KMS-11 (cell line): ENCODE data around the gene TMEM41A.

Experiments used
- H2AFZ ChIP-seq: fragments of 200-600 bp; sonication (generic); 2 replicates; pipeline ENCODE4 v1.6.1; 2016; ENCODE audit warnings: antibody characterized with exemption, mixed run types, low read depth
- H3K27ac ChIP-seq: fragments of 200-600 bp; sonication (generic); 2 replicates; pipeline ENCODE4 v1.6.1; 2016; ENCODE audit warnings: mild to moderate bottlenecking, mixed run types
- H3K27me3 ChIP-seq: fragments of 200-600 bp; sonication (generic); 2 replicates; pipeline ENCODE4 v1.6.1; 2017; ENCODE audit warnings: mild to moderate bottlenecking, low read depth, mixed run types, moderate library complexity; ENCODE audit not compliant: insufficient read depth
- H3K36me3 ChIP-seq: fragments of 200-600 bp; sonication (generic); 2 replicates; pipeline ENCODE4 v1.6.1; 2017; ENCODE audit warnings: mild to moderate bottlenecking, mixed run types; ENCODE audit not compliant: insufficient read depth
- H3K4me1 ChIP-seq: fragments of 200-600 bp; sonication (generic); 2 replicates; pipeline ENCODE4 v1.6.1; 2016; ENCODE audit warnings: mild to moderate bottlenecking, low read depth, mixed run types; ENCODE audit not compliant: poor library complexity, severe bottlenecking
- H3K4me2 ChIP-seq: fragments of 200-600 bp; sonication (generic); 2 replicates; pipeline ENCODE4 v1.7.0; 2016; ENCODE audit warnings: mild to moderate bottlenecking, mixed run types
- H3K4me3 ChIP-seq: fragments of 200-600 bp; sonication (generic); IDR thresholded peaks from 2 replicates; pipeline ENCODE4 v1.6.1; 2017; ENCODE audit warnings: low read depth, low read length, mixed read lengths; ENCODE audit not compliant: insufficient read depth
- H3K79me2 ChIP-seq: fragments of 200-600 bp; sonication (generic); 2 replicates; pipeline ENCODE4 v1.6.1; 2016; ENCODE audit warnings: low read depth, mixed run types; ENCODE audit not compliant: insufficient read depth
- H3K9ac ChIP-seq: fragments of 200-600 bp; sonication (generic); 2 replicates; pipeline ENCODE4 v1.6.1; 2016; ENCODE audit warnings: mild to moderate bottlenecking, mixed run types
- H4K20me1 ChIP-seq: fragments of 200-600 bp; sonication (generic); 2 replicates; pipeline ENCODE4 v1.6.1; 2016; ENCODE audit warnings: mild to moderate bottlenecking, mixed run types; ENCODE audit not compliant: insufficient read depth
- TF ChIP-seq, protein P1 (sequence below): fragments of 200-600 bp; sonication (generic); conservative IDR thresholded peaks from 2 replicates; pipeline ENCODE4 v1.6.1; 2017; ENCODE audit warnings: low read depth, mild to moderate bottlenecking, antibody characterized with exemption, low read length, moderate library complexity, mixed read lengths

TMEM41A gene

DNA sequence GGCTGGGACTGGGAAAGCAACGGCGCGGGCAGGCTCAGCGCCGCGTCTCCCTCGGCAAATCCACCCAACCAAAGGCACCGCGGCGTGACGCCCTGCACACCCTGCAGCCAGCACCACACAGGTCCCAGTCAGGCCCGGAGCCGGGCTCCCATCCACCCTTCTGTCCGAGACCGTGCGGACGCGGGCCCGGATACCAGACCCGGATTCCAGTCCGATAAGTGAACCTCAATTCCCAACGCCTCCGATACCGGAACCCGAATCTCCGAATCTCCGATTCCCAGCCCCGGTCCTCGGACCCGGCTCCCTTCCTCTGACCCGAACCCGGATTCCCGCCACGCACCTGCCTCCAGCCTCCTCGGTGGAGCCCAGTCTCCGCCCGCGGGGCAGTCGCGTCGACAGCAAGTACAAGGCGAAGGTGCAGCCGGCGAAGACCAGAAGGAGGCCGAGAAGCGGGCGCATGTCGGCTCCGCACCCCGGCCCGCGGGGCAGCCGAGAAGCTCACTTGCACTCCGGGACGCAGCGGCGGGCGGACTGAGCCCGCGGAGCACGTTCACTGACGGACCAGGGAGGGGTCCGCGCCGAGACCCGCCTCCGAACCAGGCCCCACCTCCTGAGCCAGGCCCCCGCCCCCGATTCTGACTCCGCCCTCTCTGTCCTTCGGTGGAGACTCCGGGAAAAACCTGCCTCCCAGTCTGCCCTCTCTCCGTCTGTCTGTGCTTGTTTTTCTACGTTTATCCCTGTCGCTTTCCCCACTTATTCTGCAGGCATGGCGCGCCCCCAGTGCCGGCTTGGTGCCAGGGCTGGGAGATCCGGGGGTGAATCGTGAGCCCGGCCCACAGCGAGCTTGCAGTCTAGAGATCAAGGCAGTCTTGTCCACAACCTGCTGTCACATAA is at the start of gene TMEM41A:
TMEM41A (minus strand) TSS at position 533 of the 894 bp plus-strand sequence; CDS start at position 459, 74 bp downstream.
- Histone ChIP-seq H3K27me3 (no peaks in the 10 kb centered on the region), H3K27ac (peak within 1 kb of the TSS; percentile 83), H3K4me3 (no peak within 1 kb of the TSS), H3K36me3 (no peaks in the 10 kb centered on the region), H3K79me2 (peaks cover 22% of the 10 kb centered on the region), H3K4me2 (peak within 1 kb of the TSS; percentile 91), H3K4me1 (peaks cover 18% of the 10 kb centered on the region), H2AFZ (peak within 1 kb of the TSS; percentile 92), H3K9ac (peak within 1 kb of the TSS; percentile 93), H4K20me1 (no peaks in the 10 kb centered on the region)
- TF ChIP-seq, protein P1, sequence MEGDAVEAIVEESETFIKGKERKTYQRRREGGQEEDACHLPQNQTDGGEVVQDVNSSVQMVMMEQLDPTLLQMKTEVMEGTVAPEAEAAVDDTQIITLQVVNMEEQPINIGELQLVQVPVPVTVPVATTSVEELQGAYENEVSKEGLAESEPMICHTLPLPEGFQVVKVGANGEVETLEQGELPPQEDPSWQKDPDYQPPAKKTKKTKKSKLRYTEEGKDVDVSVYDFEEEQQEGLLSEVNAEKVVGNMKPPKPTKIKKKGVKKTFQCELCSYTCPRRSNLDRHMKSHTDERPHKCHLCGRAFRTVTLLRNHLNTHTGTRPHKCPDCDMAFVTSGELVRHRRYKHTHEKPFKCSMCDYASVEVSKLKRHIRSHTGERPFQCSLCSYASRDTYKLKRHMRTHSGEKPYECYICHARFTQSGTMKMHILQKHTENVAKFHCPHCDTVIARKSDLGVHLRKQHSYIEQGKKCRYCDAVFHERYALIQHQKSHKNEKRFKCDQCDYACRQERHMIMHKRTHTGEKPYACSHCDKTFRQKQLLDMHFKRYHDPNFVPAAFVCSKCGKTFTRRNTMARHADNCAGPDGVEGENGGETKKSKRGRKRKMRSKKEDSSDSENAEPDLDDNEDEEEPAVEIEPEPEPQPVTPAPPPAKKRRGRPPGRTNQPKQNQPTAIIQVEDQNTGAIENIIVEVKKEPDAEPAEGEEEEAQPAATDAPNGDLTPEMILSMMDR: no peak

DNA sequence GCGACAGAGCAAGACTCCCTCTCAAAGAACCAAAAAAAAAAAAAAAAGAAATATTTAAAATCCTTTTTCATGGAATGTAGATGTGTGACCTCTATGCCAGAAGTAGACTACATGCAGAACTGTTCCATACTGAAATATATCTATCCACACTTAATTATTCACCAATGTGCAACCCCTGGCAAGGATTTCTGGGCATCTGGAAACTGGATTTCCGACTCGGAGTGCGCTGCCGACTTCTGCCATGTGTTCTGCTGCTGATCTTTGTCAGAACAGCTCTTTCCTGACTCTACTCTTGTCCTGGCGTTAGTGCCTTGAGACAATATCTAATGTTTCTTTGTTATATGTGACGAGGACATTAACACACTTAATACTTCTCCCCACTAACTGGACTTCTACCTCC is 41.9 kb upstream of the TMEM41A start:
- no peak overlapping the region for H2AFZ ChIP-seq
- TF ChIP-seq, protein P1: no peak
- H3K36me3 ChIP-seq: no peaks in the 10 kb centered on the region
- H3K4me1 ChIP-seq: peaks cover 17% of the 10 kb centered on the region
- no peaks in the 10 kb centered on the region for H3K79me2 ChIP-seq
- H3K27ac ChIP-seq: no peak overlapping the region
- H4K20me1 ChIP-seq: no peaks in the 10 kb centered on the region
- no peak overlapping the region for H3K4me3 ChIP-seq
- no peak overlapping the region for H3K4me2 ChIP-seq
- no peaks in the 10 kb centered on the region for H3K27me3 ChIP-seq
- no peak overlapping the region for H3K9ac ChIP-seq

DNA sequence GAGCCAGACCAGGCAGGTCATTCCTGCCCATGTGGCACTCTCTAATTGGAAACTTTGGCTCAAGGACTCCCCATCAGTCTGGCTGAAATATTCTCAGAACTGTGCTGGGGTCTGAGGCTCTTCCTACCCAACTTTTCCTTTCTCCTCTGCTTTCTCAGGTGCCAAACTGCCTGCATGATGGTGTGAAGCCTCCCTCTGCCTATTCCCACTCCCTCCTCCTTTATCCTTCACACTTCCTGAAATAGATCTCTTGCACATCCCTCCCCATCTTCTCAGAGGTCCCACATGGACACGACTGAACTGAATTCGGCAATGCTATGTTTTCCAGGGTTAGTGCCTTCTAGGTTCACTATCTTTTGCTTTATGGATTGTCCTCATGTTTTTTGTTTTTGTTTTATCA is 41.1 kb upstream of the TMEM41A start:
- Histone ChIP-seq H4K20me1 (no peaks in the 10 kb centered on the region), H3K36me3 (no peaks in the 10 kb centered on the region), H3K27me3 (no peaks in the 10 kb centered on the region), H3K27ac (no peak overlapping the region), H3K79me2 (no peaks in the 10 kb centered on the region), H3K4me3 (no peak overlapping the region), H3K4me1 (peaks cover 17% of the 10 kb centered on the region), H2AFZ (no peak overlapping the region), H3K4me2 (no peak overlapping the region), H3K9ac (no peak overlapping the region)
- TF ChIP-seq, protein P1: no peak

DNA sequence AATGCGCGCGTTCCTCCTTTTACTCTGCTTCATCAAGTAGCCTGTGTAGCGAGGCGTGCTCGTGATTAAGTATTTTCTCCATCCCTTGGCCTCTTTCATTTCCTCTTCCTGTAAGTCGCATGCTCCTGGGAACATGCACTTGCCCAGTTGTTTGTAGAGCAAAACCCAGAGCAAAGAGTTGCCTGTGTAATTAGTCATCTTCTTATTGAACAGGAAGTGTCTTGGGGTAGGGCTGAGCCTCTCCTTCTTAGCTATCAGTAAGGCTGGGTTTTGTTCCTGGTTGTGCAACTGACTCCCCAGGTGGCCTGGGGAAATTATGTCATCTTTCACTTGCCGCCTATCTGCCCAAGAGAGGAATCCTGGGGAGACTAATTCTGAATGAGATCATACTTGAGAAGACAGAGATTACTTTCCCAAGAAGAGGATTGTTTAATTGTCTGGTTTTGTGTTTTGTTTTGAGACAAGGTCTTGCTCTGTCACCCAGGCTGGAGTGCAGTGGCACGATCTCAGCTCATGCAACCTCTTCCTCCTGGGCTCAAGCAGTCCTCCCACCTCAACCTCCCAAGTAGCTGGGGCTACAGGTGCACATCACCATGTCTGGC is 38.6 kb upstream of the TMEM41A start:
- no peaks in the 10 kb centered on the region for H3K27me3 ChIP-seq
- H3K9ac ChIP-seq: no peak overlapping the region
- no peaks in the 10 kb centered on the region for H3K36me3 ChIP-seq
- no peak overlapping the region for H3K4me3 ChIP-seq
- TF ChIP-seq, protein P1: no peak
- H4K20me1 ChIP-seq: no peaks in the 10 kb centered on the region
- peak overlapping the region; percentile 33; the same call in 1 of the 2 replicates for H3K4me2 ChIP-seq
- peaks cover 17% of the 10 kb centered on the region for H3K4me1 ChIP-seq
- H3K27ac ChIP-seq: peak overlapping the region; percentile 18; the same call in 1 of the 2 replicates
- no peaks in the 10 kb centered on the region for H3K79me2 ChIP-seq
- H2AFZ ChIP-seq: peak overlapping the region; percentile 74
